ENCODE results near the gene DNLZ. TPM values are rescaled to one million over a fixed set of nuclear protein-coding genes. Genes with fewer than 3 reads are reported as not detected.

The DNLZ gene
- total and polyA plus RNA-seq, 9 of the 15 experiments (the other 6 are each of a cell fraction or from before 2014, with no cell fraction given) = 0.17 to 44.6 (median 3.4) TPM

DNA sequence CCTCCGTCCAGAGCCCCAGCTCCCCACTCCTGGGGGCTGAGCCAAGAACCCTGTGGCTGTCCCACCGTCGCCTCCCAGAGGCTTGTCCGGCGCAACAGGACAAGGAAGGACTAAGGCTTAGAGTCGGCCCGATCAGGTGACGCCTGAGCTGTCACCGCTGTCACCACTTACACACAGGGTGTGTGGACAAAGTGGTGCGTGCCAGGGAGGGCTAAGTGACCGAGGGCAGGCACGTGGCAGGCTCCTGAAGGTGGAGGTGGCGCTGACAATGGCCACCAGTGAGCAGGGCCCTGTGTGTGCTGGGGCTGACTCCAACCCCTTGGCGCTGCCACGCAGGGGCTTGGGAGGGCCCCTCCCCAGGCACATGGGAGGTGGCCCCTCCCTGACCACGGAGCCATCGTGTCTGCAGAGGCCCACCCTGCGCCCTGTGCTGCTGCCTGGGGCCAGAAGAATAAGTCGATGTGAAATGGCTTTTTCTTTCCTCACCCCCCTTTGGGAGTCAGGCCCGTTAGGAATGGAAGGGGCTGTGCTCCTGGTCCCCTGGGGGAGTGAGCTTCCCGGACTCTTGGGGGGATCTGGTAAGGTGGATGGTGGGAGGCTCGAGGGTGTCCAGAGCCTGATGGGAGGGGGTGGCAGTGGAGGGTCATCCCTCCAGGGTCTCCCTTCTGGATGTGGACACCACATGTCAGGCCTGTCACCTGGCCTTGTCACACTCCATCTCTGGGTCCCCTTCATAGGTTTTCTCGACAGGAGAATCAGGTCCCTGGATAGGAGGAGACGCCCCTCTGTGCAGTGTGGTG, 38.8 kb downstream of the DNLZ start (continued):
- TF ChIP-seq, protein P1, sequence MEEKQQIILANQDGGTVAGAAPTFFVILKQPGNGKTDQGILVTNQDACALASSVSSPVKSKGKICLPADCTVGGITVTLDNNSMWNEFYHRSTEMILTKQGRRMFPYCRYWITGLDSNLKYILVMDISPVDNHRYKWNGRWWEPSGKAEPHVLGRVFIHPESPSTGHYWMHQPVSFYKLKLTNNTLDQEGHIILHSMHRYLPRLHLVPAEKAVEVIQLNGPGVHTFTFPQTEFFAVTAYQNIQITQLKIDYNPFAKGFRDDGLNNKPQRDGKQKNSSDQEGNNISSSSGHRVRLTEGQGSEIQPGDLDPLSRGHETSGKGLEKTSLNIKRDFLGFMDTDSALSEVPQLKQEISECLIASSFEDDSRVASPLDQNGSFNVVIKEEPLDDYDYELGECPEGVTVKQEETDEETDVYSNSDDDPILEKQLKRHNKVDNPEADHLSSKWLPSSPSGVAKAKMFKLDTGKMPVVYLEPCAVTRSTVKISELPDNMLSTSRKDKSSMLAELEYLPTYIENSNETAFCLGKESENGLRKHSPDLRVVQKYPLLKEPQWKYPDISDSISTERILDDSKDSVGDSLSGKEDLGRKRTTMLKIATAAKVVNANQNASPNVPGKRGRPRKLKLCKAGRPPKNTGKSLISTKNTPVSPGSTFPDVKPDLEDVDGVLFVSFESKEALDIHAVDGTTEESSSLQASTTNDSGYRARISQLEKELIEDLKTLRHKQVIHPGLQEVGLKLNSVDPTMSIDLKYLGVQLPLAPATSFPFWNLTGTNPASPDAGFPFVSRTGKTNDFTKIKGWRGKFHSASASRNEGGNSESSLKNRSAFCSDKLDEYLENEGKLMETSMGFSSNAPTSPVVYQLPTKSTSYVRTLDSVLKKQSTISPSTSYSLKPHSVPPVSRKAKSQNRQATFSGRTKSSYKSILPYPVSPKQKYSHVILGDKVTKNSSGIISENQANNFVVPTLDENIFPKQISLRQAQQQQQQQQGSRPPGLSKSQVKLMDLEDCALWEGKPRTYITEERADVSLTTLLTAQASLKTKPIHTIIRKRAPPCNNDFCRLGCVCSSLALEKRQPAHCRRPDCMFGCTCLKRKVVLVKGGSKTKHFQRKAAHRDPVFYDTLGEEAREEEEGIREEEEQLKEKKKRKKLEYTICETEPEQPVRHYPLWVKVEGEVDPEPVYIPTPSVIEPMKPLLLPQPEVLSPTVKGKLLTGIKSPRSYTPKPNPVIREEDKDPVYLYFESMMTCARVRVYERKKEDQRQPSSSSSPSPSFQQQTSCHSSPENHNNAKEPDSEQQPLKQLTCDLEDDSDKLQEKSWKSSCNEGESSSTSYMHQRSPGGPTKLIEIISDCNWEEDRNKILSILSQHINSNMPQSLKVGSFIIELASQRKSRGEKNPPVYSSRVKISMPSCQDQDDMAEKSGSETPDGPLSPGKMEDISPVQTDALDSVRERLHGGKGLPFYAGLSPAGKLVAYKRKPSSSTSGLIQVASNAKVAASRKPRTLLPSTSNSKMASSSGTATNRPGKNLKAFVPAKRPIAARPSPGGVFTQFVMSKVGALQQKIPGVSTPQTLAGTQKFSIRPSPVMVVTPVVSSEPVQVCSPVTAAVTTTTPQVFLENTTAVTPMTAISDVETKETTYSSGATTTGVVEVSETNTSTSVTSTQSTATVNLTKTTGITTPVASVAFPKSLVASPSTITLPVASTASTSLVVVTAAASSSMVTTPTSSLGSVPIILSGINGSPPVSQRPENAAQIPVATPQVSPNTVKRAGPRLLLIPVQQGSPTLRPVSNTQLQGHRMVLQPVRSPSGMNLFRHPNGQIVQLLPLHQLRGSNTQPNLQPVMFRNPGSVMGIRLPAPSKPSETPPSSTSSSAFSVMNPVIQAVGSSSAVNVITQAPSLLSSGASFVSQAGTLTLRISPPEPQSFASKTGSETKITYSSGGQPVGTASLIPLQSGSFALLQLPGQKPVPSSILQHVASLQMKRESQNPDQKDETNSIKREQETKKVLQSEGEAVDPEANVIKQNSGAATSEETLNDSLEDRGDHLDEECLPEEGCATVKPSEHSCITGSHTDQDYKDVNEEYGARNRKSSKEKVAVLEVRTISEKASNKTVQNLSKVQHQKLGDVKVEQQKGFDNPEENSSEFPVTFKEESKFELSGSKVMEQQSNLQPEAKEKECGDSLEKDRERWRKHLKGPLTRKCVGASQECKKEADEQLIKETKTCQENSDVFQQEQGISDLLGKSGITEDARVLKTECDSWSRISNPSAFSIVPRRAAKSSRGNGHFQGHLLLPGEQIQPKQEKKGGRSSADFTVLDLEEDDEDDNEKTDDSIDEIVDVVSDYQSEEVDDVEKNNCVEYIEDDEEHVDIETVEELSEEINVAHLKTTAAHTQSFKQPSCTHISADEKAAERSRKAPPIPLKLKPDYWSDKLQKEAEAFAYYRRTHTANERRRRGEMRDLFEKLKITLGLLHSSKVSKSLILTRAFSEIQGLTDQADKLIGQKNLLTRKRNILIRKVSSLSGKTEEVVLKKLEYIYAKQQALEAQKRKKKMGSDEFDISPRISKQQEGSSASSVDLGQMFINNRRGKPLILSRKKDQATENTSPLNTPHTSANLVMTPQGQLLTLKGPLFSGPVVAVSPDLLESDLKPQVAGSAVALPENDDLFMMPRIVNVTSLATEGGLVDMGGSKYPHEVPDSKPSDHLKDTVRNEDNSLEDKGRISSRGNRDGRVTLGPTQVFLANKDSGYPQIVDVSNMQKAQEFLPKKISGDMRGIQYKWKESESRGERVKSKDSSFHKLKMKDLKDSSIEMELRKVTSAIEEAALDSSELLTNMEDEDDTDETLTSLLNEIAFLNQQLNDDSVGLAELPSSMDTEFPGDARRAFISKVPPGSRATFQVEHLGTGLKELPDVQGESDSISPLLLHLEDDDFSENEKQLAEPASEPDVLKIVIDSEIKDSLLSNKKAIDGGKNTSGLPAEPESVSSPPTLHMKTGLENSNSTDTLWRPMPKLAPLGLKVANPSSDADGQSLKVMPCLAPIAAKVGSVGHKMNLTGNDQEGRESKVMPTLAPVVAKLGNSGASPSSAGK (IDR thresholded peaks at IDR 0.05) = peak; percentile 55; the same call in 1 of the 2 replicates
- TF ChIP-seq SIN3A (IDR thresholded peaks at IDR 0.05; ENCODE audit: borderline replicate concordance in 2 of 2, control insufficient read depth in 1 of 2, low read depth in 2 of 2, low read length in 2 of 2) = no peak
- TF ChIP-seq GATAD2A (IDR thresholded peaks at IDR 0.05) = no peak
- TF ChIP-seq, protein P2, sequence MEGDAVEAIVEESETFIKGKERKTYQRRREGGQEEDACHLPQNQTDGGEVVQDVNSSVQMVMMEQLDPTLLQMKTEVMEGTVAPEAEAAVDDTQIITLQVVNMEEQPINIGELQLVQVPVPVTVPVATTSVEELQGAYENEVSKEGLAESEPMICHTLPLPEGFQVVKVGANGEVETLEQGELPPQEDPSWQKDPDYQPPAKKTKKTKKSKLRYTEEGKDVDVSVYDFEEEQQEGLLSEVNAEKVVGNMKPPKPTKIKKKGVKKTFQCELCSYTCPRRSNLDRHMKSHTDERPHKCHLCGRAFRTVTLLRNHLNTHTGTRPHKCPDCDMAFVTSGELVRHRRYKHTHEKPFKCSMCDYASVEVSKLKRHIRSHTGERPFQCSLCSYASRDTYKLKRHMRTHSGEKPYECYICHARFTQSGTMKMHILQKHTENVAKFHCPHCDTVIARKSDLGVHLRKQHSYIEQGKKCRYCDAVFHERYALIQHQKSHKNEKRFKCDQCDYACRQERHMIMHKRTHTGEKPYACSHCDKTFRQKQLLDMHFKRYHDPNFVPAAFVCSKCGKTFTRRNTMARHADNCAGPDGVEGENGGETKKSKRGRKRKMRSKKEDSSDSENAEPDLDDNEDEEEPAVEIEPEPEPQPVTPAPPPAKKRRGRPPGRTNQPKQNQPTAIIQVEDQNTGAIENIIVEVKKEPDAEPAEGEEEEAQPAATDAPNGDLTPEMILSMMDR (IDR thresholded peaks at IDR 0.05 in 2 of 3, conservative IDR thresholded peaks at IDR 0.05 in 1 of 3; ENCODE audit: insufficient read depth in 2 of 3, low read depth in 1 of 3, low read length in 3 of 3) = peak in 2 of 3 experiments; percentile 26 to 34; a peak in 3 of 6 replicates
- TF ChIP-seq, protein P3, sequence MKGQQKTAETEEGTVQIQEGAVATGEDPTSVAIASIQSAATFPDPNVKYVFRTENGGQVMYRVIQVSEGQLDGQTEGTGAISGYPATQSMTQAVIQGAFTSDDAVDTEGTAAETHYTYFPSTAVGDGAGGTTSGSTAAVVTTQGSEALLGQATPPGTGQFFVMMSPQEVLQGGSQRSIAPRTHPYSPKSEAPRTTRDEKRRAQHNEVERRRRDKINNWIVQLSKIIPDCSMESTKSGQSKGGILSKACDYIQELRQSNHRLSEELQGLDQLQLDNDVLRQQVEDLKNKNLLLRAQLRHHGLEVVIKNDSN (CRISPR knock-in tag; IDR thresholded peaks at IDR 0.05) = peak; percentile 82
- TF ChIP-seq HDAC1 (IDR thresholded peaks at IDR 0.05) = 0 out of 4 replicates have a peak, but pooled peaks of 1 of the 2 experiments have one; percentile 36
- TF ChIP-seq CREM (IDR thresholded peaks at IDR 0.05; ENCODE audit: low read depth) = 0 out of 2 replicates have a peak, but pooled peaks have one; percentile 14
- TF ChIP-seq, protein P4, sequence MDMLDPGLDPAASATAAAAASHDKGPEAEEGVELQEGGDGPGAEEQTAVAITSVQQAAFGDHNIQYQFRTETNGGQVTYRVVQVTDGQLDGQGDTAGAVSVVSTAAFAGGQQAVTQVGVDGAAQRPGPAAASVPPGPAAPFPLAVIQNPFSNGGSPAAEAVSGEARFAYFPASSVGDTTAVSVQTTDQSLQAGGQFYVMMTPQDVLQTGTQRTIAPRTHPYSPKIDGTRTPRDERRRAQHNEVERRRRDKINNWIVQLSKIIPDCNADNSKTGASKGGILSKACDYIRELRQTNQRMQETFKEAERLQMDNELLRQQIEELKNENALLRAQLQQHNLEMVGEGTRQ (CRISPR knock-in tag; IDR thresholded peaks at IDR 0.05) = peak; percentile 55
- TF ChIP-seq NONO (IDR thresholded peaks at IDR 0.05; ENCODE audit: low read depth in 2 of 2, low read length in 1 of 2) = peak in 1 of 2 experiments; percentile 74; a peak in 1 of 4 replicates
- no peak for TF ChIP-seq ZNF551 (CRISPR knock-in tag; IDR thresholded peaks at IDR 0.05)
- TF ChIP-seq BHLHE40 (IDR thresholded peaks at IDR 0.05; ENCODE audit: low read length) = peak; percentile 63

Measured in K562 (cell line).